ENCODE measurements around the gene PRKCA. TPM values are rescaled to one million over a fixed set of nuclear protein-coding genes. Genes with fewer than 3 reads are reported as not detected.
"Not testable (repeated sequence)": the region's sequence is repeated elsewhere in the genome, so short reads cannot be mapped to it uniquely, and the experiment has no call there.

Gene PRKCA
- total and polyA plus RNA-seq, 2 experiments from 2014 or later, result 6.4 to 35.4 TPM

DNA sequence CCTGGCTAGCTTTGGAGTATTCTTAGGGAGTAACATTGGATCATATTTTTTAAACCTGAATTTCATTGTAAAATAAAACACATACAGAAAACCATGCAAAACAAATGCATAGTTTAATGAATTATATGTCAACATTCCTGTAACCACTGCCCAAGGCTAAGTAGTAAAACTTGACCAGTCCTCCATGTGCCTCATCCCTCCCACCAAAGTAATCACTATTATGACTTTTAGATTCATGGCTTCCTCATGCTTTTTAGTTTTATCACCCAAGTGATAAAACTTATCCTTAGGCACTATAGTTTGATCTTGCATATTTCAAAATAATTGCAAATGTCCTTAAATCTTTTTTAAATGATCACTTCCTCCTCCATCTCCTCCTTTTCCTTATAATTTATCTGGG lies 20.4 kb downstream of the PRKCA start:
- peaks cover 8% of the 10 kb centered on the region for H3K9me3 Mint-ChIP-seq
- no peaks in the 10 kb centered on the region for H3K27me3 ChIP-seq (ENCODE audit: insufficient read depth)
- no peaks in the 10 kb centered on the region for H4K20me1 ChIP-seq (replicated peaks; ENCODE audit: insufficient read depth)
- peaks cover 22% of the 10 kb centered on the region for H3K36me3 Mint-ChIP-seq (ENCODE audit: low read depth)
- no peaks in the 10 kb centered on the region for H3K9me2 ChIP-seq (ENCODE audit: insufficient read depth)
- H3K4me3 Mint-ChIP-seq, result no peak overlapping the region
- H3K27me3 Mint-ChIP-seq (ENCODE audit: insufficient read depth, low read depth, poor library complexity), result no peaks in the 10 kb centered on the region
- no peak overlapping the region for H3K27ac ChIP-seq (ENCODE audit: low read depth)
- H3K36me3 ChIP-seq (ENCODE audit: insufficient read depth), result no peaks in the 10 kb centered on the region
- no peak for ATAC-seq
- TF ChIP-seq STAT1 (IDR thresholded peaks at IDR 0.05; ENCODE audit: unreplicated experiment) (no peak), JUNB (IDR thresholded peaks at IDR 0.05; ENCODE audit: unreplicated experiment) (no peak), CTCF (conservative IDR thresholded peaks at IDR 0.05; ENCODE audit: low read depth in 2 of 2) (no peak)
- no peak for DNase-seq (ENCODE audit: low spot score)
- 0 out of 2 replicates have a peak, but pooled peaks cover 8% of the 10 kb centered on the region for H3K79me2 ChIP-seq (replicated peaks; ENCODE audit: insufficient read depth)
- no peaks in the 10 kb centered on the region for H3K4me1 Mint-ChIP-seq
- no peaks in the 10 kb centered on the region for H3F3A ChIP-seq (replicated peaks; ENCODE audit: low read depth)
- no peak overlapping the region for H3K4me2 ChIP-seq
- H2AFZ ChIP-seq, result no peak overlapping the region
- no peak overlapping the region for H3K4me3 ChIP-seq
- H3K27ac Mint-ChIP-seq, result no peak overlapping the region
- no peaks in the 10 kb centered on the region for H3K4me1 ChIP-seq (ENCODE audit: insufficient read depth)

DNA sequence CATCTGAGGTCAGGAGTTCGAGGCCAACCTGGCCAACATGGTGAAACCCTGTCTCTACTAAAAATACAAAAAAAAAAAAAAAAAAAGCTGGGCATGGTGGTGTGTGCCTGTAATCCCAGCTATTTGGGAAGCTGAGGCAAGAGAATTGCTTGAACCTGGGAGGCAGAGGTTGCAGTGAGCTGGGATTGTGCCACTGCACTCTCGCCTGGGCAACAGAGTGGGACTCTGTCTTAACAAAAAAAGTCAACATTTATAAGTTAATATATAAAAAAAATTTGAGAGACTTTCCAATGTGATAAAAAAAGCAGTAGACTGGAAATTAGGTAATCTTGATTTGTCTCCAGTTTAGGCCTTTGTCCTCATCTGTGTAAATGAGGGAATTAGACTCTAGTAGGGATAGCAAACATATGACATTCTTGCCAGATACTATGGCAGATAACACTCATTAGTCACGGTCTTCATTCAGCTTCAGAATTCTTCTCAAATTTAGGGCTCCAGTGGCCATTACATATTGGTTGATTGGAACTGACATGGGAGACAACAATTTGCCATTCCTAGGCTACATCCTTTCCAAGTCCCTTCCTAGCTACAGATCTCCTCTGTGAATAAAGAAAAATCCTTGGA lies 22.1 kb downstream of the PRKCA start:
- H3K4me3 Mint-ChIP-seq; H3K4me1 Mint-ChIP-seq; ATAC-seq; H3K4me1 ChIP-seq (ENCODE audit: insufficient read depth); H3K9me2 ChIP-seq (ENCODE audit: insufficient read depth); H3K27ac ChIP-seq (ENCODE audit: low read depth); H3F3A ChIP-seq (replicated peaks; ENCODE audit: low read depth); H3K4me3 ChIP-seq; H3K36me3 ChIP-seq (ENCODE audit: insufficient read depth); H4K20me1 ChIP-seq (replicated peaks; ENCODE audit: insufficient read depth); H3K27me3 ChIP-seq (ENCODE audit: insufficient read depth); H2AFZ ChIP-seq; H3K4me2 ChIP-seq; H3K27ac Mint-ChIP-seq; H3K27me3 Mint-ChIP-seq (ENCODE audit: insufficient read depth, low read depth, poor library complexity); DNase-seq (ENCODE audit: low spot score); H3K79me2 ChIP-seq (replicated peaks; ENCODE audit: insufficient read depth); H3K9me3 Mint-ChIP-seq: not testable (repeated sequence)
- H3K36me3 Mint-ChIP-seq (ENCODE audit: low read depth), result peaks cover 22% of the 10 kb centered on the region

DNA sequence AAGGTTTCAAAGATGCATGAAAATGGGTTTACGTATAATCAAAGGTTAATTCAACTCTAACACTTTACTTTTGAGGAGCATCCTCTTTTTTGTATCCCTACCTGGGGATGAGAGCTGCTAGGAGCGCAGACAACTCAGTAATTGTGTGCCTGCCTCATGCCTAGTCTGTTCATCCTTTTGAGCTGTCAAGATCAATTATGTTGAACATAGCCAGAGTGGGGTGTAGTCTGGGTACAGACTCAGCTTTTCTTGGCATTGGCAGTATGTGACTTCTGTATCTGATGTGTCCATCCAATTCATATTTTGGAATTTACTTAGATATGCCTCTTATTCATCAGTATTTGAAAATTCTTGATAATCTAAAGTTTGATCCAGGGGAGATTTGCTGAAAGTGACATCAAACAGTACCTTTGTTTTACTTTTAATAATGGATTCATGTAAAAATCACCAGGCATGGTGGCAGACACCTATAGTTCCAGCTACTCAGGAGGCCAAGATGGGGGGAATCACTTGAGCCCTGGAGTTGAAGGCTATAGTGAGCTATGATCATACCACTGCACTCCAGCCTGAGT lies 24.1 kb downstream of the PRKCA start:
- Histone ChIP-seq H3K79me2 (replicated peaks; ENCODE audit: insufficient read depth) (0 out of 2 replicates have a peak, but pooled peaks cover 4% of the 10 kb centered on the region), H3K36me3 (ENCODE audit: insufficient read depth) (no peaks in the 10 kb centered on the region), H3K4me1 (ENCODE audit: insufficient read depth) (no peaks in the 10 kb centered on the region), H3K4me3 (no peak overlapping the region), H3F3A (replicated peaks; ENCODE audit: low read depth) (no peaks in the 10 kb centered on the region), H3K4me2 (no peak overlapping the region), H3K27me3 (ENCODE audit: insufficient read depth) (no peaks in the 10 kb centered on the region), H3K9me2 (ENCODE audit: insufficient read depth) (no peaks in the 10 kb centered on the region), H3K27ac (ENCODE audit: low read depth) (no peak overlapping the region), H2AFZ (no peak overlapping the region), H4K20me1 (replicated peaks; ENCODE audit: insufficient read depth) (peaks cover 2% of the 10 kb centered on the region; the same call in 1 of the 2 replicates)
- DNase-seq (ENCODE audit: low spot score), result no peak
- TF ChIP-seq JUNB (IDR thresholded peaks at IDR 0.05; ENCODE audit: unreplicated experiment) (no peak), CTCF (conservative IDR thresholded peaks at IDR 0.05; ENCODE audit: low read depth in 2 of 2) (no peak), EZH2phosphoT487 (IDR thresholded peaks at IDR 0.05; ENCODE audit: unreplicated experiment) (no peak), ZNF114 (CRISPR knock-in tag; IDR thresholded peaks at IDR 0.05) (no peak), POLR2AphosphoS5 (IDR thresholded peaks at IDR 0.05; ENCODE audit: low read depth) (no peak)
- TF ChIP-seq, protein P1, sequence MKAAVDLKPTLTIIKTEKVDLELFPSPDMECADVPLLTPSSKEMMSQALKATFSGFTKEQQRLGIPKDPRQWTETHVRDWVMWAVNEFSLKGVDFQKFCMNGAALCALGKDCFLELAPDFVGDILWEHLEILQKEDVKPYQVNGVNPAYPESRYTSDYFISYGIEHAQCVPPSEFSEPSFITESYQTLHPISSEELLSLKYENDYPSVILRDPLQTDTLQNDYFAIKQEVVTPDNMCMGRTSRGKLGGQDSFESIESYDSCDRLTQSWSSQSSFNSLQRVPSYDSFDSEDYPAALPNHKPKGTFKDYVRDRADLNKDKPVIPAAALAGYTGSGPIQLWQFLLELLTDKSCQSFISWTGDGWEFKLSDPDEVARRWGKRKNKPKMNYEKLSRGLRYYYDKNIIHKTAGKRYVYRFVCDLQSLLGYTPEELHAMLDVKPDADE (IDR thresholded peaks at IDR 0.05), result no peak
- Mint-ChIP-seq H3K9me3 (peaks cover 6% of the 10 kb centered on the region), H3K4me3 (no peak overlapping the region), H3K27ac (no peak overlapping the region), H3K27me3 (ENCODE audit: insufficient read depth, low read depth, poor library complexity) (no peaks in the 10 kb centered on the region), H3K4me1 (no peaks in the 10 kb centered on the region), H3K36me3 (ENCODE audit: low read depth) (peaks cover 16% of the 10 kb centered on the region)
- no peak for ATAC-seq
